GM23338 (cell line): ENCODE results near the gene NCF1. TPM values are rescaled to one million over a fixed set of nuclear protein-coding genes. Genes with fewer than 3 reads are reported as not detected.
"Not testable (repeated sequence)": the region's sequence is repeated elsewhere in the genome, so short reads cannot be mapped to it uniquely, and the experiment has no call there.

Experiments used
- ATAC-seq: fragments of 200-7000 bp; cut with Tn5 transposase; 3 replicates; pipeline ENCODE4 v1.9.1; 2020
- DNase-seq: peaks from one replicate; pipeline ENCODE4 v3.0.0-alpha.2; 2015; ENCODE audit warnings: low spot score
- H2AFZ ChIP-seq: fragments of 200-600 bp; sonication (generic); 2 replicates; pipeline ENCODE4 v1.8.0; 2016; ENCODE audit warnings: antibody characterized with exemption, mild to moderate bottlenecking, moderate library complexity
- H3F3A ChIP-seq: fragments of 200-600 bp; sonication (generic); replicated peaks from 2 replicates; pipeline ENCODE4 v1.8.0; 2017; ENCODE audit warnings: antibody characterized with exemption, mixed run types, low read depth
- H3K27ac ChIP-seq: fragments of 200-600 bp; sonication (generic); 2 replicates; pipeline ENCODE4 v1.6.1; 2016; ENCODE audit warnings: low read depth
- H3K27me3 ChIP-seq: fragments of 200-600 bp; sonication (generic); 2 replicates; pipeline ENCODE4 v1.8.0; 2016; ENCODE audit warnings: mild to moderate bottlenecking, mixed run types, moderate library complexity; ENCODE audit not compliant: insufficient read depth
- H3K36me3 ChIP-seq: fragments of 200-600 bp; sonication (generic); 2 replicates; pipeline ENCODE4 v1.8.0; 2016; ENCODE audit warnings: mild to moderate bottlenecking; ENCODE audit not compliant: insufficient read depth
- H3K4me1 ChIP-seq: fragments of 200-600 bp; sonication (generic); 2 replicates; pipeline ENCODE4 v1.8.0; 2016; ENCODE audit warnings: mild to moderate bottlenecking, moderate library complexity; ENCODE audit not compliant: insufficient read depth
- H3K4me2 ChIP-seq: fragments of 200-600 bp; sonication (generic); 2 replicates; pipeline ENCODE4 v1.7.1; 2017; ENCODE audit warnings: mixed run types
- H3K4me3 ChIP-seq: fragments of 200-600 bp; sonication (generic); 2 replicates; pipeline ENCODE4 v1.6.1; 2016; ENCODE audit warnings: mixed run types
- H3K79me2 ChIP-seq: fragments of 200-600 bp; sonication (generic); replicated peaks from 2 replicates; pipeline ENCODE4 v1.8.0; 2017; ENCODE audit warnings: mild to moderate bottlenecking; ENCODE audit not compliant: insufficient read depth
- H3K9me2 ChIP-seq: fragments of 200-600 bp; sonication (generic); 2 replicates; pipeline ENCODE4 v1.8.0; 2017; ENCODE audit not compliant: insufficient read depth
- H4K20me1 ChIP-seq: fragments of 200-600 bp; sonication (generic); replicated peaks from 2 replicates; pipeline ENCODE4 v1.8.0; 2017; ENCODE audit warnings: mild to moderate bottlenecking; ENCODE audit not compliant: insufficient read depth
- H3K27ac Mint-ChIP-seq: 2 replicates; pipeline ENCODE4 v1.8.0; 2020; ENCODE audit warnings: inconsistent platforms, mild to moderate bottlenecking, moderate library complexity, mixed read lengths
- H3K27me3 Mint-ChIP-seq: 3 replicates; pipeline ENCODE4 v1.8.0; 2022; ENCODE audit warnings: low read depth, mild to moderate bottlenecking, moderate library complexity, mixed read lengths, inconsistent platforms; ENCODE audit not compliant: insufficient read depth, poor library complexity
- H3K36me3 Mint-ChIP-seq: 3 replicates; pipeline ENCODE4 v1.8.0; 2021; ENCODE audit warnings: low read depth, mild to moderate bottlenecking, inconsistent platforms, moderate library complexity, mixed read lengths
- H3K4me1 Mint-ChIP-seq: 3 replicates; pipeline ENCODE4 v1.8.0; 2020; ENCODE audit warnings: mild to moderate bottlenecking, inconsistent platforms, mixed read lengths
- H3K4me3 Mint-ChIP-seq: 3 replicates; pipeline ENCODE4 v1.8.0; 2021; ENCODE audit warnings: moderate library complexity, mild to moderate bottlenecking, inconsistent platforms, mixed read lengths
- H3K9me3 Mint-ChIP-seq: 3 replicates; pipeline ENCODE4 v1.8.0; 2020; ENCODE audit warnings: moderate library complexity, mild to moderate bottlenecking, inconsistent platforms, mixed read lengths
- polyA plus RNA-seq: library from polyadenylated mRNA; unstranded; fragments of >200 nt; fragmentation: Nextera tagmentation; extraction: Ambion mirVana; gene quantifications from 2 replicates; pipeline ENCODE4 v1.2.1, GENCODE V29; 2016
- total RNA-seq: library from RNA; depleted of rRNA; stranded (reverse); fragments of >200 nt; shearing (Covaris generic); gene quantifications from 2 replicates; pipeline ENCODE4 v1.2.3, GENCODE V29; 2014; rRNA removed

Gene NCF1
- total and polyA plus RNA-seq, 2 experiments from 2014 or later = 0.49 to 1.4 TPM

DNA sequence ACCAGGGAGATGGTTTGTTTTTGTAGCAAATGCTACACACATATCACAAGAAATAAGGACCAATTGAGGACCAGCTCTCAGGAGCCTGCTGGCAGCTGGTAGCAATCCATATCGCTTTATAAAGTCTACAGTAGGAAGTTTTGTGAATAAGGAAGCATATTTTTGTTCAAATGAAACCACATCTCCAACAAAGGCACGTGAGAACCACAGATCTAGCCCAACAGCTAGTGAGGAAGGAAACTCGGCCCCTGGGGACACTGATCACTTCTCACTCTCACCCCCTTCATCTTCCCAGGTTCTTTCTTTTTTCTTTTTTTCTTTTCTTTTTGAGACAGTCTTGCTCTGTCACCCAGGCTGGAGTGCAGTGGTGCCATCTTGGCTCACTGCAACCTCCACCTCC is 42.1 kb downstream of the NCF1 start:
- H3K36me3 Mint-ChIP-seq, H3K27me3 ChIP-seq, H4K20me1 ChIP-seq, H3F3A ChIP-seq, ATAC-seq, H3K79me2 ChIP-seq, H3K4me3 Mint-ChIP-seq, H3K9me2 ChIP-seq, H3K4me2 ChIP-seq, H2AFZ ChIP-seq, DNase-seq, H3K9me3 Mint-ChIP-seq, H3K27me3 Mint-ChIP-seq, H3K27ac ChIP-seq, H3K4me3 ChIP-seq, H3K4me1 ChIP-seq, H3K27ac Mint-ChIP-seq, H3K36me3 ChIP-seq, H3K4me1 Mint-ChIP-seq: not testable (repeated sequence)

- H3K36me3 ChIP-seq, H3K4me2 ChIP-seq, H3K9me2 ChIP-seq, H3F3A ChIP-seq, H3K36me3 Mint-ChIP-seq, H3K4me1 Mint-ChIP-seq, H3K79me2 ChIP-seq, H3K4me3 Mint-ChIP-seq, DNase-seq, H3K27me3 Mint-ChIP-seq, H4K20me1 ChIP-seq, H3K27ac ChIP-seq, H3K27me3 ChIP-seq, H3K27ac Mint-ChIP-seq, H2AFZ ChIP-seq, H3K9me3 Mint-ChIP-seq, H3K4me1 ChIP-seq, H3K4me3 ChIP-seq: not testable (repeated sequence)
- ATAC-seq = peak; percentile 35; the same call in 2 of the 3 replicates
These were observed 46.5 kb downstream of the NCF1 start for GRCh38 chr7:74820146-74820805.

GRCh38 chr7:74821259-74821658 is 47.4 kb downstream of the NCF1 start:
- not testable (repeated sequence) for H3K4me1 ChIP-seq, H3K9me3 Mint-ChIP-seq, ATAC-seq, H3K79me2 ChIP-seq, H3K4me2 ChIP-seq, H3K4me3 ChIP-seq, H3K27me3 Mint-ChIP-seq, H3K4me1 Mint-ChIP-seq, H2AFZ ChIP-seq, H3K27ac ChIP-seq, H3K4me3 Mint-ChIP-seq, H3K9me2 ChIP-seq, H3K27me3 ChIP-seq, H3F3A ChIP-seq, H3K36me3 Mint-ChIP-seq, DNase-seq, H3K27ac Mint-ChIP-seq, H4K20me1 ChIP-seq, H3K36me3 ChIP-seq

DNA sequence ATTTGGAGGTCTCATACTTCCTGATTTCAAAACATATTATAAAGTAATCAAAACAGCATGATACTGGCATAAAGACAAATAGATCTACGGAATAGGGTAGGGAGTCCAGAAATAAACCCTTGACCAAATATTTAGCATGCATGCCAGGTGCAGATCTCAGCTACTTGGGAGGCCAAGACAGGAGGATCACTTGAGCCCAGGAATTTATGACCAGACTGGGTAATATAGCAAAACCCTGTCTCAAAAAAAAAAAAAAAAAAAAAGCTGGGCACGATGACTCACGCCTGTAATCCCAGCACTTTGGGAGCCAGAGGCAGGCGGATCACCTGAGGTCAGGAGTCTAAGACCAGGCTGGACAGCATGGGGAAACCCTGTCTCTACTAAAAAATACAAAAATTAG is 56.1 kb downstream of the NCF1 start:
- not testable (repeated sequence) for H3K27me3 Mint-ChIP-seq, DNase-seq, H3K4me3 ChIP-seq, H3K27me3 ChIP-seq, H3K9me2 ChIP-seq, H3K27ac ChIP-seq, H3K9me3 Mint-ChIP-seq, H3K36me3 ChIP-seq, H3K4me1 Mint-ChIP-seq, H3F3A ChIP-seq, H2AFZ ChIP-seq, H3K36me3 Mint-ChIP-seq, H4K20me1 ChIP-seq, H3K79me2 ChIP-seq, H3K4me2 ChIP-seq, ATAC-seq, H3K27ac Mint-ChIP-seq, H3K4me1 ChIP-seq, H3K4me3 Mint-ChIP-seq

DNA sequence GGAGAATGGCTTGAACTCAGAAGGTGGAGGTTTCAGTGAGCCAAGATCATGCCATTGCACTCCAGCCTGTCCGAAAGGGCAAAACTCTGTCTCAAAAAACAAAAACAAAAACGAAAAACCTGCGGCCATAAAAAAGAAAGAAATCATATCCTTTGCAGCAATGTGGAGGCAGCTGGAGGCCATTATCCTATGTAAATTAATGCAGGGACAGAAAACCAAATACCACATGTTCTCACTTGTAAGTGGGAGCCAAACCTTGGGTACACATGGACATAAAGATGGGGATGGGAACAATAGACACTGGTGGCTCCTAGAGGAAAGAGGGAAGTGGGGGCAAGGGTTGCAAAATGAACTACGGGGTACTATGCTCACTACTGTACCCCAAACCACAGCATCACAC is 56.6 kb downstream of the NCF1 start:
- not testable (repeated sequence) for H3K4me3 ChIP-seq, H3F3A ChIP-seq, ATAC-seq, H3K4me2 ChIP-seq, H3K4me3 Mint-ChIP-seq, H3K36me3 ChIP-seq, DNase-seq, H4K20me1 ChIP-seq, H3K27me3 ChIP-seq, H2AFZ ChIP-seq, H3K9me2 ChIP-seq, H3K4me1 Mint-ChIP-seq, H3K27me3 Mint-ChIP-seq, H3K4me1 ChIP-seq, H3K27ac ChIP-seq, H3K27ac Mint-ChIP-seq, H3K36me3 Mint-ChIP-seq, H3K9me3 Mint-ChIP-seq, H3K79me2 ChIP-seq

Other genes starting within 250 kb of the NCF1 start
- gene GTF2I, start 116.3 kb upstream of the NCF1 start, total RNA-seq = 219 and 242 TPM in 2 replicates
- 184 and 204 TPM in 2 replicates for gene GTF2I, start 116.3 kb upstream of the NCF1 start, polyA plus RNA-seq
- gene GTF2IRD2, start 77.6 kb downstream of the NCF1 start, total RNA-seq = 0.45 and 0.74 TPM in 2 replicates
- gene GTF2IRD2, start 77.6 kb downstream of the NCF1 start, polyA plus RNA-seq = 11.1 and 14.6 TPM in 2 replicates
- 26.1 and 35.7 TPM in 2 replicates for gene CASTOR2, start 190.7 kb downstream of the NCF1 start, total RNA-seq
- 3.2 and 4.1 TPM in 2 replicates for gene CASTOR2, start 190.7 kb downstream of the NCF1 start, polyA plus RNA-seq